ENCODE measurements around the gene DCST2.

DCST2 gene

GRCh38 chr1:155069551-155070157 lies 36.1 kb upstream of the DCST2 start:
- DNase-seq (ENCODE audit: low read depth) = no peak

GRCh38 chr1:155068599-155068998 lies 35.0 kb upstream of the DCST2 start:
- no peak for DNase-seq (ENCODE audit: low read depth)

DNA sequence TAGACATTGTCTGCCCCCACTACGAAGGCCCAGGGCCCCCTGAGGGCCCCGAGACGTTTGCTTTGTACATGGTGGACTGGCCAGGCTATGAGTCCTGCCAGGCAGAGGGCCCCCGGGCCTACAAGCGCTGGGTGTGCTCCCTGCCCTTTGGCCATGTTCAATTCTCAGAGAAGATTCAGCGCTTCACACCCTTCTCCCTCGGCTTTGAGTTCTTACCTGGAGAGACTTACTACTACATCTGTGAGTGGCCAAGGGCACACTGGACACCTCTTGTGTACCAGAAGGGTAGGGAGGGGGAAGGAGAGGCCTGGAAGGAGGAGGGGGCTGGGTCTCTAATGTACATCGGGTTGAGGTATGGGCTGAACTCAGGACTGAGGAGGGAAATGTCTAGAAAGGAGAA lies 33.2 kb upstream of the DCST2 start:
- no peak for DNase-seq (ENCODE audit: low read depth)

- DNase-seq (ENCODE audit: low read depth) = no peak
These were observed 31.4 kb upstream of the DCST2 start for GRCh38 chr1:155064832-155065429.

GRCh38 chr1:155064111-155064831 lies 30.7 kb upstream of the DCST2 start:
- no peak for DNase-seq (ENCODE audit: low read depth)

GRCh38 chr1:155063550-155064110 lies 30.0 kb upstream of the DCST2 start, which contains the start of gene EFNA4:
Gene EFNA4 (plus strand): TSS chr1:155063740. CDS start chr1:155063824, 84 bp downstream.
- DNase-seq (ENCODE audit: low read depth) = no peak

DNA sequence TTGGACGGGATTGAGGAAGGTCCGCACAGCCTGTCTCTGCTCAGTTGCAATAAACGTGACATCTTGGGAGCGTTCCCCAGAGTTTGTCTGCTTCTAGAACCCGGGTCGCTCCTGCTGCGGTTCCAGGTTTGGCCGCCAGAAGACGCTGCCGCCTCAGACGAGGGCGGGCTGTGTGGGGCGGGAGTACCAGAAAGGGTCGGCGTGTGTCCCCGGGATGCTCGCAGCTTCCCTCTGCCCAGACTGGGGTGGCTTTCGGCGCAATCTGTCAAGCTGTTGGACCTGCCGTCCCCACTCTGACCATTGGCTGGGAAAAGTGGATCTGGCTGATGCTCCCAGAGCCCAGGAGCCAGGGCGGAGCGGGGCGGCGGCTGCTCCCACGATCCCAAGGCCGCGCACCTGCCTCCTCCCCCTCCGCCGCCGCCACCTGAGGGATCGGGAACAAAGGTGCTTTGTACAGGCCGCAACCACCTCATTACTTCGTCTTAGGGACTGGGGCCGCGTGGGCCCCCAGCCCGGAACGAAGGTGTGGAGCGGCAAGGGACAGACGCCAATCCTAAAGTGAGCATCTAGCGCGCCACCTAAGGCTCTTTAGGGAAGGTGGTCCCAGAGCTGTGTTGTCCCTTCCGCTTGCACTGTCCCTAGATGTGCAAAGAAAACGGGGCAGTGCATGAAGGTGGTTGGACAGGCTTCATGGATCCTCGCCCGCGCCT lies 29.3 kb upstream of the DCST2 start:
- DNase-seq (ENCODE audit: low read depth) = no peak

DNA sequence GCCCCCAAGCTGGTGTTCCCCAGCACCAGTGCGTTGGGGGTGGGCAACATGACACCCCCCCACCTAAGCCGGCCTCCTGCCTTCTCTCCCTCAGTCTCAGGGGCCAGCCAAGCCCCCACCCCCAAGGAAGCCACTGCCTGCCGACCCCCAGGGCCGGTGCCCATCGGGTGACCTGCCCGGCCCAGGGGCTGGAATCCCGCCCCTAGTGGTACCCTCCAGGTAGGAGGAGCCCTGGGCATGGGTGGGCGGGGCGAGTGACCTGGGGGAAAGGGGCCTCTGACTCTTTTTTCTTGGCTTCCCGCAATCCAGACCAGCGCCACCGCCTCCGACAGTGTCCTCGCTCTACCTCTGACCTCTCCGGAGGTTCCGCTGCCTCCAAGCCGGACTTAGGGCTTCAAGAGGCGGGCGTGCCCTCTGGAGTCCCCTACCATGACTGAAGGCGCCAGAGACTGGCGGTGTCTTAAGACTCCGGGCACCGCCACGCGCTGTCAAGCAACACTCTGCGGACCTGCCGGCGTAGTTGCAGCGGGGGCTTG lies 28.6 kb upstream of the DCST2 start:
- DNase-seq (ENCODE audit: low read depth) = no peak

GRCh38 chr1:155061381-155062150 lies 28.0 kb upstream of the DCST2 start:
- DNase-seq (ENCODE audit: low read depth) = no peak

GRCh38 chr1:155060736-155061135 lies 27.2 kb upstream of the DCST2 start:
- no peak for DNase-seq (ENCODE audit: low read depth)

DNA sequence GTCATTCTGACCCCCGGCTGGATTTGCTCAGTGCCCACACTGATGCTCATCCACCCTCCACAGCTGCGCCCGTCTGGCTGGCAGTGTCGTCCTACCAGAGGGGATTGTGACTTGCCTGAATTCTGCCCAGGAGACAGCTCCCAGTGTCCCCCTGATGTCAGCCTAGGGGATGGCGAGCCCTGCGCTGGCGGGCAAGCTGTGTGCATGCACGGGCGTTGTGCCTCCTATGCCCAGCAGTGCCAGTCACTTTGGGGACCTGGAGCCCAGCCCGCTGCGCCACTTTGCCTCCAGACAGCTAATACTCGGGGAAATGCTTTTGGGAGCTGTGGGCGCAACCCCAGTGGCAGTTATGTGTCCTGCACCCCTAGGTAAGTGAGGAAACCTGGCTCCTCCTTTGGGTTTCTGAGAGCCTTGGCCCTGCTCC lies 24.2 kb upstream of the DCST2 start:
- no peak for DNase-seq (ENCODE audit: low read depth)

DNA sequence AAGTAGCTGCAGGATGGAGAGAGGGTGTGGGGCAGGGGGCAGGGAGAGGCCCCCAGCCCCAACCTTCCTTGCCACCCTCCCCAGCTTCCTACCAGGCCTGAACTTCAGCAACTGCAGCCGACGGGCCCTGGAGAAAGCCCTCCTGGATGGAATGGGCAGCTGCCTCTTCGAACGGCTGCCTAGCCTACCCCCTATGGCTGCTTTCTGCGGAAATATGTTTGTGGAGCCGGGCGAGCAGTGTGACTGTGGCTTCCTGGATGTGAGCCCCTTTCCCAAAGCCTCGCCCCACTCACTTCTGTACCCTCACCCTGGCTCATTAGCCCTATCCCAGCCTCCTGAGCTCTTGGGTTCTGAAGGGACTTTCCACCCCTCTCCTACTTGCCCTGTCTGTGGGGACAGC lies 23.5 kb upstream of the DCST2 start:
- no peak for DNase-seq (ENCODE audit: low read depth)

- DNase-seq (ENCODE audit: low read depth) = no peak
These were observed 20.0 kb upstream of the DCST2 start for GRCh38 chr1:155053531-155054105.

GRCh38 chr1:155052439-155053395 lies 19.1 kb upstream of the DCST2 start:
- DNase-seq (ENCODE audit: low read depth) = no peak

DNA sequence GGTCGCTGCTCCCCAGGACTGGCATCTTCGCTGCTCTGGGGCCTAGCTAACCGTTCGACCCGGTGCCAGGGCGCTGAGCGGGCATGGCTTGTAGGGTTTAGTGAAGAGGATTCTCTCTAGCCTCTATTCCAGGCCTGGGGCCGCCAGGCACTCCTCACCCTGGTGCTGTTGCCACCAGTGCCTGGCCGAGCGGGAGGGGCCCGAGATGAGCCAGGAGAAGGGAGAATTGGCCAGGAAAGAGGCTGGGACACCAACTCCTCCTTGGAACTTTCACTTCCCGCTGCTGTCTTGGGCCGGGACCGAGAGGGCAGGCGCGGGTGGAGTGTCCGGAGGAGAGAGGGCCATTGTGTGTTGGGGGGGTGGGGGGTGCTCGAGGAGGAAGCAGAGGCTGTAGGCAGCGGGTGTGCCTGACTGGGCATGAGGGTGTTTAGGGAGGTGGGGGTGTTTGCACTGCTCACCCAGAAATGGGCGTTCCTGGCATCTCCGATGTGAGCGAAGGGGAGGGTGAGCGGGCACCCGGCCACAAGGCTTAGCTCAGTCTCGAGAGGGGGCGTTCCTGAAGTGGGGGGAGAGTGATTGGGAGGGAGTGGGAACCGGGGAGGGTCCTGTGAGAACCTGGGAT lies 18.3 kb upstream of the DCST2 start:
- DNase-seq (ENCODE audit: low read depth) = no peak

- DNase-seq (ENCODE audit: low read depth) = no peak
These were observed 17.8 kb upstream of the DCST2 start for GRCh38 chr1:155051342-155051776.

DNA sequence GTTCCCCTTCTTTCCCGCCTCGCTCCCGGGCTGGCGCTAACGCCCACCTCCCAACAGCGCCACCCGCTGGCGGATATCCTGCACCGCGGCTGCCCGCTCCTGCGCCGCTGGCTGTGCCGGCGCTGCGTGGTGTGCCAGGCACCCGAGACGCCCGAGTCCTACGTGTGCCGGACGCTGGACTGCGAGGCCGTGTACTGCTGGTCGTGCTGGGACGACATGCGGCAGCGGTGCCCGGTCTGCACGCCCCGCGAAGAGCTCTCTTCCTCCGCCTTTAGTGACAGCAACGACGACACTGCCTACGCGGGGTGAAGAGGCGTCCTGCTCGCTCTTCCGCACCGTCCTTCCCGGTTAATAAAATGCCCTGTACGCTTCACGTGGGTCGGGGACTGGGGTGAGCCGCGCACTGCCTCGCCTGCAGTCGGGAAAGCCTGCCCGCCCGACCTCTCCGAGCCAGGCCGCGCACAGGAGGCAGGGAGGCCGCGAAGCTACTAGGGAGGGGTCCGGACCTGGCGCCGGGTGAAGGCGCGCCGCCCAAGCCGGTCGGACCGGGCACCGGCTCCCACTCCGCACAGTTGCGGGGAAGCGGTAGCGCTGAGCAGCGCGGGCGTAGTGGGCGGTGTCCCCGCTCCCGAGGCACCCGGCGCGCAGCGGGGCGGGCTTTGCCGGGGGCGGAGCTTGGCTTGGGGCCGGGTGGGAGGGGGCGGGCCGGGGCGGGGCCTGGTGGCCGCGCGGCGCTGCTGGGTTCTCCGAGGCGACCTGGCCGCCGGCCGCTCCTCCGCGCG lies 17.2 kb upstream of the DCST2 start, which contains the start of gene ADAM15:
Gene ADAM15, plus strand, starts transcription at position 757 of the 782 bp plus-strand sequence. CDS start 71 bp downstream, outside the sequence.
- no peak for DNase-seq (ENCODE audit: low read depth)
